Stimulated activated naive B cell treated with anti-CD40 and anti-IgM and Interleukin-4, amounts not matched to agents 10 μg/mL and 1 μg/mL and 100 μg/mL, for 72 hours (primary cell): ENCODE data around the gene PLVAP.

Experiments used
- ATAC-seq, 2 donors: fragments of 150-1000 bp; cut with Tn5 transposase; replicated peaks; 2 replicates each; pipeline ENCODE4 v1.10.0; 2021; ENCODE audit warnings: moderate library complexity in 1 of 2
- DNase-seq: peaks from one replicate; pipeline ENCODE4 v3.0.0; 2021
- H3K27ac Mint-ChIP-seq: one replicate; pipeline ENCODE4 v1.8.0; 2022; ENCODE audit warnings: mild to moderate bottlenecking, mixed read lengths
- H3K27me3 Mint-ChIP-seq, 2 donors: one replicate each; pipeline ENCODE4 v1.8.0; 2022; ENCODE audit warnings: mixed read lengths in 2 of 2
- H3K36me3 Mint-ChIP-seq, 2 donors: one replicate each; pipeline ENCODE4 v1.8.0; 2022; ENCODE audit warnings: mixed read lengths in 2 of 2, mild to moderate bottlenecking in 1 of 2
- H3K4me1 Mint-ChIP-seq, 2 donors: one replicate each; pipeline ENCODE4 v1.8.0; 2022; ENCODE audit warnings: mixed read lengths in 2 of 2, mild to moderate bottlenecking in 1 of 2
- H3K4me3 Mint-ChIP-seq, 2 donors: one replicate each; pipeline ENCODE4 v1.8.0; 2022; ENCODE audit warnings: mild to moderate bottlenecking in 2 of 2, mixed read lengths in 2 of 2, moderate library complexity in 1 of 2
- H3K9me3 Mint-ChIP-seq, 2 donors: one replicate each; pipeline ENCODE4 v1.8.0; 2022; ENCODE audit warnings: mixed read lengths in 2 of 2, mild to moderate bottlenecking in 1 of 2

Gene PLVAP

GRCh38 chr19:17305517-17306284, 71.4 kb downstream of the PLVAP start, which contains the start of gene MRPL34:
TSS of gene MRPL34 (plus strand) at chr19:17305872. CDS start at chr19:17305893, 21 bp downstream.
- no peaks in the 10 kb centered on the region for H3K9me3 Mint-ChIP-seq
- H3K27me3 Mint-ChIP-seq = no peaks in the 10 kb centered on the region
- H3K27ac Mint-ChIP-seq = peak within 1 kb of the TSS; percentile 96
- ATAC-seq = peak; percentile 78 to 81
- H3K4me3 Mint-ChIP-seq = peak within 1 kb of the TSS; percentile 90 to 95
- peak; percentile 98 for DNase-seq
- peaks cover 40 to 51% of the 10 kb centered on the region in 2 donors for H3K4me1 Mint-ChIP-seq
- H3K36me3 Mint-ChIP-seq = peaks cover 1 to 3% of the 10 kb centered on the region in 2 donors

DNA sequence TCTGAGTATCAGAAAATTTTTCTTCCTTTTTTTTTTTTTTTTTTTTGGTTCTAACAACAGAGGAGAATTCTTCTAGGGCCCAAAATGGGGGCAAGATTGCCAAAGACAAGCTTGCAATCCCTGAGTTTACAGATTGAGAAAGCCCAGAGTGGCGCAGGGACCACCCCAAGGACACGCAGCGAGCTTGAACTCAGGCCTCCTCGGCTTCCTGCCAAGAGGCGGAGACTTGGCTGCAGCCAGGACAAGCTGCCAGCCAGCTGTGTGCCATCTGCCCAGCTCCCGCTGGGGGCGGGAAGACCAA, 72.0 kb downstream of the PLVAP start:
- no peaks in the 10 kb centered on the region for H3K27me3 Mint-ChIP-seq
- no peak for DNase-seq
- no peaks in the 10 kb centered on the region for H3K9me3 Mint-ChIP-seq
- peak overlapping the region; percentile 96 for H3K27ac Mint-ChIP-seq
- H3K4me3 Mint-ChIP-seq = peak overlapping the region; percentile 90 to 95
- no peak for ATAC-seq
- H3K36me3 Mint-ChIP-seq = peaks cover 1 to 3% of the 10 kb centered on the region in 2 donors
- H3K4me1 Mint-ChIP-seq = peaks cover 35 to 45% of the 10 kb centered on the region in 2 donors

DNA sequence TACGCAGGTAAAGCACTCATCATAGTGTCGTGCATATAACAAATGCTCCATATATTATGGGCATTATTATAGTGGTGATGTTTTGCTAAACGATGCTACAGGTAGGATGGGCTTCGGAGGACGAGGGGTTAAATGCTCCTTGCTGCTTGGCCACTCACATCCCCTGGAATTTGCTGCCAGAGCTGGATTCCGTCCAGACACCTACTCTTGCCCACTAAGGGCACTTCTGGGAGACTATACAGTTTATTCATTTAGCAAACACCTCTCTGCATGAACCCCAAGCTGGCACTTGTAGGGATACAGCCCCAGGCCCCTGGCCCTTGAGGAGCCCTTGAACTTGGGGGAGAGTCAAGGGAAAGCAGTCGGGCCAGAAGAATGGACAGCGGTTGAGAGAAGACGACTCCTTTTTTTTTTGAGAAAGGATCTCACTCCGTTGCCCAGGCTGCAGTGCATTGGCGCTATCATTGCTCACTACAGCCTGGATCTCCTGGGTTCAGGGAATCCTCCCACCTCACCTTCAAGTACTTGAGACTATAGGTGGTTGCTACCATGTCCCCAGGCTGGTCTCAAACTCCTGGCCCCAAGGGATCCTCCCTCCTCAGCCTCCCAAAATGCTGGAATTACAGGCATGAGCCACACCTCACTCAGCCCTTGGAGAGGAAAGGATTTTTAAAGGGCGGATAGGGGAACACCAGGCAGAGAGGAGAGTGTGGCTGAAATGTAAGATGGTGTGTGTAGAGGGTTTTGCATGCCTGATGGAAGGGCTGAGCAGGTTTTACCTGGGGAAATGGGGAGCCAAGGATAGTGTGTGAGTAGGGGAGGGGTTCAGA, 72.5 kb downstream of the PLVAP start:
- peak overlapping the region; percentile 96 for H3K27ac Mint-ChIP-seq
- no peak for ATAC-seq
- no peak for DNase-seq
- no peaks in the 10 kb centered on the region for H3K27me3 Mint-ChIP-seq
- H3K36me3 Mint-ChIP-seq = peaks cover 1 to 3% of the 10 kb centered on the region in 2 donors
- no peaks in the 10 kb centered on the region for H3K9me3 Mint-ChIP-seq
- H3K4me1 Mint-ChIP-seq = peaks cover 34 to 43% of the 10 kb centered on the region in 2 donors
- H3K4me3 Mint-ChIP-seq = peak overlapping the region; percentile 54 to 95

- DNase-seq (no peak), ATAC-seq (no peak)
- H3K9me3 Mint-ChIP-seq = no peaks in the 10 kb centered on the region
- no peaks in the 10 kb centered on the region for H3K27me3 Mint-ChIP-seq
- H3K4me1 Mint-ChIP-seq = peaks cover 31 to 40% of the 10 kb centered on the region in 2 donors
- H3K4me3 Mint-ChIP-seq = peak overlapping the region; percentile 72 to 81
- H3K36me3 Mint-ChIP-seq = peaks cover 0 to under 1% of the 10 kb centered on the region in 2 donors
- peak overlapping the region; percentile 68 for H3K27ac Mint-ChIP-seq
These were observed 73.2 kb downstream of the PLVAP start for GRCh38 chr19:17303940-17304267.

- Mint-ChIP-seq H3K36me3 (peaks cover 0 to 3% of the 10 kb centered on the region in 2 donors), H3K27ac (peak within 1 kb of the TSS; percentile 68), H3K27me3 (no peaks in the 10 kb centered on the region), H3K9me3 (no peaks in the 10 kb centered on the region), H3K4me3 (peak within 1 kb of the TSS; percentile 72 to 81), H3K4me1 (peaks cover 30 to 38% of the 10 kb centered on the region in 2 donors)
- DNase-seq (peak; percentile 93), ATAC-seq (peak; percentile 71 to 75)
These were observed 73.8 kb downstream of the PLVAP start, which contains the start of gene ABHD8 for GRCh38 chr19:17303167-17303939. TSS of gene ABHD8 (minus strand) at chr19:17303425. CDS start at chr19:17301616, 1,809 bp downstream.

GRCh38 chr19:17302391-17303166, 74.6 kb downstream of the PLVAP start:
- H3K4me3 Mint-ChIP-seq = peak overlapping the region; percentile 72 to 81
- H3K27ac Mint-ChIP-seq = no peak overlapping the region
- ATAC-seq = no peak
- H3K4me1 Mint-ChIP-seq = peaks cover 26 to 32% of the 10 kb centered on the region in 2 donors
- no peaks in the 10 kb centered on the region for H3K9me3 Mint-ChIP-seq
- no peaks in the 10 kb centered on the region for H3K27me3 Mint-ChIP-seq
- H3K36me3 Mint-ChIP-seq = peaks cover 0 to 3% of the 10 kb centered on the region in 2 donors
- no peak for DNase-seq
